Adrenal gland (tissue), 12 donors: ENCODE measurements around the gene ITGAV. TPM values are rescaled to one million over a fixed set of nuclear protein-coding genes. Genes with fewer than 3 reads are reported as not detected.

Experiments used
- DNase-seq, 7 donors: peaks; one replicate each; pipeline ENCODE4 v3.0.0-alpha.2; 2019 to 2020
- H3K27ac ChIP-seq, 5 donors: fragments of 200-600 bp; sonication (generic) in 4 of 5; 1 replicate in 3 of 5; 2 replicates in 2 of 5; pipeline versions ENCODE4 v1.5.1 to v1.8.0; 2016 to 2020; ENCODE audit warnings: mild to moderate bottlenecking in 1 of 5
- H3K27me3 ChIP-seq: fragments of 200-600 bp; 2 replicates; pipeline ENCODE4 v1.8.0; 2021
- H3K36me3 ChIP-seq, 2 donors: fragments of 200-600 bp; replicated peaks in 1 of 2; 1 replicate in 1 of 2; 2 replicates in 1 of 2; pipeline versions ENCODE4 v1.5.1 to v1.8.0; 2018 to 2022
- H3K4me1 ChIP-seq, 2 donors: fragments of 200-600 bp; replicated peaks in 1 of 2; 1 replicate in 1 of 2; 2 replicates in 1 of 2; pipeline versions ENCODE4 v1.5.1 to v1.8.0; 2018 to 2021
- H3K4me3 ChIP-seq, 4 donors: fragments of 200-600 bp; sonication (generic) in 3 of 4; one replicate each; pipeline ENCODE4 v1.5.1; 2016 to 2018
- H3K9me3 ChIP-seq, 3 donors: fragments of 200-600 bp; sonication (generic) in 1 of 3; replicated peaks in 1 of 3; 1 replicate in 2 of 3; 2 replicates in 1 of 3; pipeline versions ENCODE4 v1.5.1 to v1.8.0; 2016 to 2021
- POLR2A ChIP-seq, 2 donors: fragments of 450-650 bp; IDR thresholded peaks; one replicate each; pipeline ENCODE4 v1.6.1; 2017; ENCODE audit warnings: antibody characterized with exemption in 2 of 2, mild to moderate bottlenecking in 2 of 2, moderate library complexity in 1 of 2
- WGBS, 4 donors: extraction: QIAGEN DNeasy Blood & Tissue Kit in 2 of 4; methylation state at CpG; one replicate each; pipeline versions ENCODE4 v1.1.5 to v1.1.7; 2013 to 2017; 5-methylcytosine and 5-hydroxymethylcytosine counted together
- intact Hi-C, 2 donors: fragments of 100-400 bp; cut with DNase I; formaldehyde crosslinking; loops; one replicate each; pipeline versions ENCODE4 v1.14.1 to v1.15.0; 2022 to 2023
- polyA plus RNA-seq, 3 donors: library from polyadenylated mRNA; stranded (reverse); fragments of 200-250 nt in 2 of 3; fragments of 350-450 nt in 1 of 3; fragmentation: Illumina TruSeq in 1 of 3; extraction: RNeasy Lipid Tissue Mini Kit (QIAGEN cat#74804) in 1 of 3; gene quantifications; one replicate each; pipeline ENCODE4 v1.2.3, GENCODE V29; 2013 to 2014
- total RNA-seq, 9 donors: library from RNA; depleted of rRNA in 4 of 9; stranded (reverse); fragments of >200 nt in 4 of 9; fragments of 120-200 nt in 1 of 9; fragmentation: NEBNext Ultra II Directional in 1 of 9; extraction: Animal tissue kit (Norgen Biotek cat#: 25700) in 1 of 9; gene quantifications; one replicate each; pipeline versions ENCODE4 v1.1.0 to v1.2.4, GENCODE V29; 2013 to 2023
- TF ChIP-seq, protein P1 (sequence below), 6 experiments: fragments of 450-650 bp in 4 of 6; fragments of 200-600 bp in 2 of 6; sonication (generic) in 1 of 6; IDR thresholded peaks; 1 replicate in 5 of 6; 2 replicates in 1 of 6; pipeline versions ENCODE4 v1.5.1 to v1.8.0; 2016 to 2021; ENCODE audit warnings: antibody characterized with exemption in 6 of 6, mild to moderate bottlenecking in 2 of 6, moderate library complexity in 1 of 6
- donor health status: healthy with polysubstance abuse.
- donor health status: Bipolar disorder and iron deficiency.
- donor health status: DM: yes; HTN: yes; CAD: no.
- donor health status: DM: no; HTN: no; CAD: no.
- donor health status: DM: no; HTN: no; CAD: no.
- donor health status: DM: yes; HTN: yes; CAD: no.

The ITGAV gene
- total and polyA plus RNA-seq, 12 donors: 8.9 to 214 (median 112) TPM

DNA sequence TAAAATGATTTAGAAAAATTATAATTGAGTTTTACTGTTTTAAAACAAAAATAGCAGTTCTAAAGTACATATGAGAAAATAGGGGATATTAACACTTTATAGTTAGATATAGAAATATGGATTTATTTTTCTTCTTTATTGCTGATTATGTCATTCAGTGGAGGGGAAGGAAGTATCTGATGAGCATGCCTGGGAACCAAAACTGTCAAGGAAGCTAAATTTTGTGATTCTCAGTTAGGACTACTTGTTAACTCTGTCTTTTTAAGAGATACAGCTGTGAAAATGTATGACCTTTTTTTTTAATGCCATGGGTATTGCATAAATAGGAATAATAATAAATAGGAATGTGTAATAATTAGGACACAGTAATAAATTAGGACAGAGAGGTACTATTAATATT lies 44.8 kb downstream of the ITGAV start:
- TF ChIP-seq, protein P1, sequence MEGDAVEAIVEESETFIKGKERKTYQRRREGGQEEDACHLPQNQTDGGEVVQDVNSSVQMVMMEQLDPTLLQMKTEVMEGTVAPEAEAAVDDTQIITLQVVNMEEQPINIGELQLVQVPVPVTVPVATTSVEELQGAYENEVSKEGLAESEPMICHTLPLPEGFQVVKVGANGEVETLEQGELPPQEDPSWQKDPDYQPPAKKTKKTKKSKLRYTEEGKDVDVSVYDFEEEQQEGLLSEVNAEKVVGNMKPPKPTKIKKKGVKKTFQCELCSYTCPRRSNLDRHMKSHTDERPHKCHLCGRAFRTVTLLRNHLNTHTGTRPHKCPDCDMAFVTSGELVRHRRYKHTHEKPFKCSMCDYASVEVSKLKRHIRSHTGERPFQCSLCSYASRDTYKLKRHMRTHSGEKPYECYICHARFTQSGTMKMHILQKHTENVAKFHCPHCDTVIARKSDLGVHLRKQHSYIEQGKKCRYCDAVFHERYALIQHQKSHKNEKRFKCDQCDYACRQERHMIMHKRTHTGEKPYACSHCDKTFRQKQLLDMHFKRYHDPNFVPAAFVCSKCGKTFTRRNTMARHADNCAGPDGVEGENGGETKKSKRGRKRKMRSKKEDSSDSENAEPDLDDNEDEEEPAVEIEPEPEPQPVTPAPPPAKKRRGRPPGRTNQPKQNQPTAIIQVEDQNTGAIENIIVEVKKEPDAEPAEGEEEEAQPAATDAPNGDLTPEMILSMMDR (IDR thresholded peaks at IDR 0.05): no peak
- no peak for TF ChIP-seq POLR2A (IDR thresholded peaks at IDR 0.05)
- Histone ChIP-seq H3K27me3 (no peaks in the 10 kb centered on the region), H3K4me3 (no peak overlapping the region), H3K9me3 (no peaks in the 10 kb centered on the region), H3K36me3 (peaks cover 0 to 3% of the 10 kb centered on the region in 2 donors), H3K4me1 (peaks cover 0 to 11% of the 10 kb centered on the region in 2 donors), H3K27ac (no peak overlapping the region)
- intact Hi-C loops: no loop called here
- no peak for DNase-seq

DNA sequence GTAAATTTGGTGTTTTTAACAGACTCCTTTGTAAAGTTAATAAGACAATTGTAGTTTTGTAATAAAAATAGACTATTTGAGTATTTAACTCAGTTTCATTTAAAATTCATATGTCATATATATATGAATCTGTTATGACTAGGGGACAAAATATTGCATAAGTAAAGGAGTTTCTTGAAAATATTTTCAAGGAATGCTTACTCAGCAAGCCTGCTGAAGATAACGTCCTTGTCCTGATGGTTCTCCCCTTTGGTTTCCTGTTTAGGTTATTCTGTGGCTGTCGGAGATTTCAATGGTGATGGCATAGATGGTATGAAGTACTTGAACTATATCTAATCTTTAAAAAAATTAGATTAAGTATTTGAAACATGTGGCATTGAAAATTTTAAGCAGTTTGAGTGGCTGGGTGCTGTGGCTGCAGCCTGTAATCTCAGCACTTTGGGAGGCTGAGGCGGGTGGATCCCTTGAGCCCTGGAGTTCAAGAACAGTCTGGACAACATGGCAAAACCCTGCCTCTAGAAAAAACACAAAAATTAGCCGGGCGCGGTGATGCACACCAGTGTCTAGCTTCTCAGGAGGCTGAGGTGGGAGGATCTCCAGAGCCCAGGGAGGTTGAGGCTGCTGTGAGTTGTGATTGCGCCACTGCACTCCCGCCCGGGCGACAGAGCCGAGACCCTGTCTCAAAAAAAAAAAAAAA lies 47.1 kb downstream of the ITGAV start:
- 89 to 91% (median 89%) methylated on average over 11 of the region's 11 CpGs for WGBS, 4 donors
- no peak overlapping the region for H3K4me3 ChIP-seq
- intact Hi-C loops: no loop called here
- H3K27ac ChIP-seq: no peak overlapping the region
- H3K36me3 ChIP-seq: peaks cover 0 to 11% of the 10 kb centered on the region in 2 donors
- H3K27me3 ChIP-seq: no peaks in the 10 kb centered on the region
- no peak for DNase-seq
- peaks cover 0 to 24% of the 10 kb centered on the region in 2 donors for H3K4me1 ChIP-seq
- TF ChIP-seq, protein P1 (IDR thresholded peaks at IDR 0.05): no peak
- no peak for TF ChIP-seq POLR2A (IDR thresholded peaks at IDR 0.05)
- no peaks in the 10 kb centered on the region for H3K9me3 ChIP-seq

- H3K36me3 ChIP-seq: peaks cover 0 to 14% of the 10 kb centered on the region in 2 donors
Observed at GRCh38 chr2:186637497-186637800, 47.6 kb downstream of the ITGAV start.

DNA sequence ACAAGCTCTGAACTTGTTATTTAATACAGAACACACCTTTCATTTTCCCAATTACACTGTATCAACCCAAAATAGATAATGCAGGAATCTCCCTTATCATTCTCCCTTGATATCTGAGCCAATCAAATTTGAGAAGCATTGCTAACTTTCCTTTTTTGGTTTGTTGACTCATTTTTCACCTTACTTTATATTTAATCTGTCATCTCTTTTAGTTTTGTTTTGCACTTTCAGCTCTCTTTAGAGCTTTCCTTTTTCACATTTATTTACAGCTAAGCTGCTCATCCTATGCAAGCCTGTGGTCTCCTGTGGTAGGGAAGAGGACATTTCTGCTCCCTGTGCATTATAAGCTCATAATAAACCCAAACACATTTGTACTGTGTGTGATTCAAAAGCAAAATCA lies 50.1 kb downstream of the ITGAV start:
- intact Hi-C loops: loop anchor here (5.0 kb wide), 1 partner anchor 138 kb away; no protein-coding TSS in a partner anchor
- Histone ChIP-seq H3K4me1 (peaks cover 0 to 20% of the 10 kb centered on the region in 2 donors), H3K9me3 (no peaks in the 10 kb centered on the region), H3K36me3 (peaks cover 0 to 34% of the 10 kb centered on the region in 2 donors), H3K27me3 (no peaks in the 10 kb centered on the region), H3K27ac (no peak overlapping the region), H3K4me3 (no peak overlapping the region)
- no peak for TF ChIP-seq POLR2A (IDR thresholded peaks at IDR 0.05)
- TF ChIP-seq, protein P1 (IDR thresholded peaks at IDR 0.05): no peak
- no peak for DNase-seq

More at GRCh38 chr2:186637497-186637800, 47.6 kb downstream of the ITGAV start:
- DNase-seq: peak in 1 of 7 donors; percentile 9
- H3K9me3 ChIP-seq: no peaks in the 10 kb centered on the region
- H3K27me3 ChIP-seq: no peaks in the 10 kb centered on the region
- no peak overlapping the region for H3K27ac ChIP-seq
- intact Hi-C loops: no loop called here
- no peak overlapping the region for H3K4me3 ChIP-seq
- peaks cover 0 to 24% of the 10 kb centered on the region in 2 donors for H3K4me1 ChIP-seq
- TF ChIP-seq POLR2A (IDR thresholded peaks at IDR 0.05): no peak
- TF ChIP-seq, protein P1 (IDR thresholded peaks at IDR 0.05): no peak
